ENCODE data around the gene METTL13.

METTL13 gene

GRCh38 chr1:171803461-171804022 lies 22.1 kb downstream of the METTL13 start:
- no peak for DNase-seq

DNA sequence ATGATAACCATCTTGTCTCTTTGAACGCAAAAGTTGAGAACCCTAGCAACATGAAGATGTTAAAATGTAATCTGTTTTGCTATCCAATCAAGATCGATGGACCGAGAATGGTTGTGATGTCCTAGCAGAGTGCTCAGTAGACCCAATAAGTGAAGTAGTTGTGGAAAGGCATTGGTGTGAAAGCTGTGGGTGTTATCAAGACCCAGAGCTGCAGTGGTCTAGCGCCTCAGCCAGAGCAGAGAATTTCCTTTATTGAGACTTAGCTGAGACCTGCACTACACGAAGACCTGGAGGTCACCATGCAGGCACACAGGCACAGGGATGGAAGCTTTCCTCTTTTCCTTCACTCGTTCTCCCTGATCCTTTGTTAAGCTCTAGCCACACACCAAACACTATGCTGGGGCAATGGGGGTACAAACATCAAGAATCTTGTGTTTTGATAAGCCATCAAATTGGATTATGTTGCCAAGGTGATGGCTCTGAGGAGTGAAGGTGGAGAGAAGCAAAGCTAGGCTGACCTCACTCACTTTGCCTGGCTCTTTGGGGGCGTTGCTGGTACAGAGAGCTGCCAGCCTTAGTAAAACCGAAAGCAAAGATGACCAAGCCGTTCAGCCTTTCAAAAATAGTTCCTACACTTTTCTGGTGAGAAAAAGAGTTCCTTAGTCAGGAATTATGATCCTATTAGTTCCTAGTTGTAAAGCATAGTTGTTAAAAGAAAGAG lies 24.1 kb downstream of the METTL13 start:
- DNase-seq, result no peak

DNA sequence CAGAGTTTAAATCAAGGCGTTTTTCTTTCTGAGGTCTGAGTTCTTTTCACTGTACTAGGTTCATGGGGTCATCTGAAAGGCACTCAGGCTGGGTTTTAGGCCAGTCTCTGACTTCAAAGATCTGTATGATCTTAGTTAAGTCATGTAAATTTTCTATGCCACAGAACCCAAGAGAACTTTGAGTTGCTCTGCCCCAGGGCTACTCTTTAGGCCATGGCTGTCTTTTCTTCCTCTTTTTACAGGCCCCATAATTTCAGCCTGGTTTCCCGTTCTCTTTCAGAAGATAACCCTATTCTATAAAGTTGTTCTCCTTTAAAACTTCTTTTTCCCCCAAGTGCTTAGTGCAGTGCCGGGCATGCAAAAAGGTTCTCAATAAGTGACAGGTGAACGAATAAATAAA lies 26.1 kb downstream of the METTL13 start:
- no peak for DNase-seq

DNA sequence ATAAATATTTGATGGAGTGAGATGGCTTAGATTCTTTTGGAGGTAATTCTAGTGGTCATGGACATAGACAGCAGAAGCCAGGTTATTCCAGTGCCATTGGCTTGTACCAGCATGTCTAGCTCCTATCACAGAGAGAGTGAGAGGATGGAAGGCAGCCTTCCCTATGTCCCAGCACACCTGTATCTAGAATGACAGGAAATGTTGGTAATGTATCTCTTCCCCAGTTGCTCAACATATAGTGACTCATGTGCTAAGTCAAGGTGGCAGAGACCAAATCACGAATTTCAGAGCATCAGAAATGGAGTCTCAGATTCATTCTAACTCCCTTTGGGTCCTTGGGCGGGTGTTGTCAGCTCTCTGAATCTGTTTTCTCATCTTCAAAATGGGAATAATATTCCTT lies 28.4 kb downstream of the METTL13 start:
- DNase-seq, result no peak

DNA sequence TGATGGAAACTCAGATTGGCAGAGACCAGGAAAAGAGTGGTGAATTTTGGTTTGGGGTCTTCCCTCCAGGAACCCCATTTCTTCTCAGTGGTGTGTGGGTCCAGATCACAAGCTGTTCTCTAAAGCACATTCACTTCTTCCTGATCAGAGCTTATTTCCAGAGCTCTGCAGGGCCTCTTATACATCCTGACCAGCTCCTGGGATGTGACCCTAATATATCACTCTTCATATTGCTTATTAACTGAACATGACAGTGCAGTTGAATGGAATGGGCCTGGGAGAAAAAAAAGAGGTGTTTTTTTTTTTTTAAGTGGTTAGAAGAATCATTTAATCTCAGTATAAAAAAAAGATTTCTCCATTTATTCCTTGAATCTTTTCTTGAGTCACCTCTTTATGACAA lies 30.2 kb downstream of the METTL13 start:
- DNase-seq, result no peak

DNA sequence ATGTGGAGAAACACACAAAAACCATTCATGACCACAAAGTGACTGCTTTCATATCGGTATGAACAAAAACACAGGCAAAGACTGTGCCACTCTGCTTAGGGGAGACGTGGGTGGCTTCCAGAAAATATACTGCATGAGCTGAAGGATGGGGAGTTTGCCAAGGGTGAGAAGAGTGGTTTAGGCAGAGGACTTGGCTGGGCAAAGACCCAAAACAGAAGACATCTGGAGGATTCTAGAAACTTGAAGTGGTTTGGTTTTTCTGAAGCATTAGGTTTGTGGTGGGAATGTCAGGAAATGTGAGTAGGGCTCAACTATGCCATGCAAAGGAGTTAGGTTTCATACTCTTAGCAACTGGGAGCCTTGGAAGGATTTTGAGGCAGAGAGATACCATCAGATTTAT lies 33.2 kb downstream of the METTL13 start:
- no peak for DNase-seq

DNA sequence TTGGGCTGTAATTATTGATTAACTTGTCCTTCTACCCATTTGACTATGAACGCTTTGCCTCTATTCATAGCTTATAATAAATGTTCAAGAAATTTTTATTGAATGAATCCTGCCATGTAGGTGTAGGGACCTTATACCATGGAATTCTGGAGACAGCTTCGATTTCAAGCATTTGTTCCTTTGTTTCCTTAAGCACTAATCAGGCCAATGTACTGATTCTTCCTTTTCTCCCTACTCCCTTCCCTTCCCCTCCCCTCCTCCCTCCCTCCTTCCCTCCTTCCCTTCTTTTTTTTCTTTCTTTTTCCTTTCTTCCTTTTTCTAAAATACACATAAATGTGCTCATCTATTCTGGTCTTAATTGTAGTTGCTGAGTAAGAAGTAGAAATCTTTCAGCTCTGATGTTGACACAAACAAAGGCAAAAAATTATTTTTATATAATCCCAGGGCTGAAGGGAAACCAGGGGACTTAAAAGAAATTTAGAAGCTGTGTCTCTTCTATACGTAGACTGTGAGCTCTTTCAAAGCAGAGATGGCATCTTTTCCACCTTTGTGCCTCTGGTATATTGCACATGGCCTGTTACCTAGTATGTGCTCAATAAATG lies 34.9 kb downstream of the METTL13 start:
- no peak for DNase-seq

GRCh38 chr1:171817511-171818265 lies 36.2 kb downstream of the METTL13 start:
- peak; percentile 81 for DNase-seq

GRCh38 chr1:171819946-171820345 lies 38.5 kb downstream of the METTL13 start:
- DNase-seq, result no peak

DNA sequence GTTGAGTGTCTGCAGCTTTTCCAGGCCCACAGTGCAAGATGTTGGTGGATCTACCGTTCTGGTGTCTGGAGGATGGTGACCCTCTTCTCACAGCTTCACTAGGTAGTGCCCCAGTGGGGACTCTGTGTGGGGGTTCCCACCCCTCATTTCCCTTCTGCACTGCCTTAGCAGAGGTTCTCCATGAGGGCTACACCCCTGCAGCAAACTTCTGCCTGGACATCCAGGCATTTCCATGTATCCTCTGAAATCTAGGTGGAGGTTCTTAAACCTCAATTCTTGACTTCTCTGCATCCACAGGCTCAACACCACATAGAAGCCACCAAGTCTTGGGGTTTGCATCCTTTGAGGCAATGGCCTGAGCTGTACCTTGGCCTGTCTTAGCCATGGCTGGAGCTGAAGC lies 45.5 kb downstream of the METTL13 start:
- DNase-seq, result no peak

- DNase-seq, result no peak
These were observed 47.3 kb downstream of the METTL13 start for GRCh38 chr1:171828794-171829193.

GRCh38 chr1:171833091-171833825 lies 51.8 kb downstream of the METTL13 start:
- no peak for DNase-seq

DNA sequence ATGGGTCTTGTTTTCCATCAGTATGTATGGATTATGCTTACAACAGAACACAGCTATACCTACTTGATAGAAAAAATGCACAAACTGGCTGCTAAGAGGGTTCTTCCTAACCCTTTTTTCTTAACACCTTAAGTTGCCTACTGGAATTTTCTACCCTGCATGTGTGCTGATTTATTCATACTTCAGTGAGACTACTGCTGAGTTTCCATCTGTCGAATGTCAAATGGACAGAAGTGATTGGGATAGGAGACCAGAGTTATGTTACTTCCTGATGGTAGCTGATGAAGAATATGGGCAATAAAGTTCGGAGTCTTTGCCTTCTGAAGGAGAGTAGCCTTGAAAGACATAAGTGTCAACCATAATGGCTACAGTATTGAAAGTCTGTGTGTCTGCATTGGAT lies 53.4 kb downstream of the METTL13 start:
- no peak for DNase-seq

GRCh38 chr1:171835891-171836290 lies 54.4 kb downstream of the METTL13 start:
- DNase-seq, result no peak

DNA sequence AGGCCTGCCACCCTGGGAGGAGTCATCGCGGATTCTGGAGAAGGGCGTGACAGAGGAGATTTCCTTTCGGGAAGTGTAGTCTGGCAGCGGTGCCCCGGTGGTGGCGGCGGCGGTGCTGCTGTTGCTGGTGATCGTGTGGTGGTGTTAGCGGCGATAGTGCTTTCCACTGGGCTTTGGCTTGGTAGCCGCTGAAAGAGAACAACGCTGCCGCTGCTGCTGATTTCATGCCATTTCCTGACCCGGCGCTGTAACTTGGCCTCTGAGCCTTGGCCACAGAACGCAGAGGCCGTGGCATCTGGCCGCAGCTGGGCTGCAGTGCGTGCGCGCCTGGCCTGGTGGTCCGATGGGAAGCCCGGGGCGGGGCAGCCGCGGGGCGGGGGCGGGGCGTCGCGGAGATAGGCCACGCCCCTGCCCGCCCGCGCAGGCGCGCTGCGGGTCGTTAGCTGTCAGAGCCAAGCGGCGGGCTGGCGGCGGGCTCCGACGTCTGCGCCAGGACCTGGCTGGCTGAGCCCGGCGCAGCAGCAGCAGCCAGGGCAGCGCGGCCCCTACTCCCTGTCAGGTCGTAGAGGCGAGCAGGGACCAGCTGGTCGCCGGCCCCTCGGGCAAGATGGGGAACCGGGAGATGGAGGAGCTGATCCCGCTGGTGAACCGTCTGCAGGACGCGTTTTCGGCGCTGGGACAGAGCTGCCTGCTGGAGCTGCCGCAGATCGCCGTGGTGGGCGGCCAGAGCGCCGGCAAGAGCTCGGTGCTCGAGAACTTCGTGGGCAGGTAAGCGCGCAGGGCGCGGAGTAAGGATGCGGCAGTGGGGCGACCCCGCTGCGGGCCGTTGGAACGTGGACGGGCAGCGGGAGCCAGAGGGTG lies 59.8 kb downstream of the METTL13 start, which contains the start of gene DNM3:
Gene DNM3 (plus strand): TSS at position 449 of the 861 bp plus-strand sequence. CDS start 159 bp downstream, at position 608.
- peak; percentile 86 for DNase-seq

GRCh38 chr1:171841931-171842761 lies 60.7 kb downstream of the METTL13 start:
- DNase-seq, result peak; percentile 77

GRCh38 chr1:171844381-171844780 lies 62.9 kb downstream of the METTL13 start:
- DNase-seq, result no peak

- no peak for DNase-seq
These were observed 64.5 kb downstream of the METTL13 start for GRCh38 chr1:171845998-171846397.
